ENCODE measurements around the gene MAN1C1. TPM values are rescaled to one million over a fixed set of nuclear protein-coding genes. Genes with fewer than 3 reads are reported as not detected.

MAN1C1 gene
- total RNA-seq, 1 donor from 2014 or later, result 10.9 TPM

DNA sequence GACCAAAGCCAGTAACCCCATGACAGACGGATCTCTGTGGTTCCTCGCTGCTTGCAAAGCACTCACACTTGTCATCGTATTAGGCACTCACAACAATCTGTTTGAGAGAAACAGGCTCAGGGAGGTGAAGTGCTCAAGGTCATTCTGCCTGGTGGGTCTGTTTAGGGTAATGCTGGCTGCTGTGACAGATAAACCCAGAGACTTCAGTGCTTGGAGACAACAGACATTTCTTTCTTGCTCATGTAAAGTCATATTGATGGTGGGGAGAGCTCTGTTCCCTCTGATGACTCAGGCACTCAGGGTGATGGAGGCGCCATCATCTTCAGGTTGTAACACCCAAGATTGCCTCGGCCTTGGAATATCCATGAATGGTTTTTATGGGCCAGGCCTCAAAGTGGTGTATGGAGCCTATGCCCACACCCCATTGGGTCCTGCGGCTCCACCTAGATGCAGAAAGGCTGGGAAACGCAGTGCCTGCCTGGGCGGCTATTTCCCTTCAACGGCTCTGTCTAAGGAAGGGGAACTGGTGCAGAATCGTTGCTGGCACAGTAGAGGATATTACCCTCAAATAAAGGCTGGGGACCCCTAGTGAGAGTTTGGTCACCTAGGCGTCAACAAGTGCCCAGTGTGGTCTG lies 111.8 kb downstream of the MAN1C1 start:
- H3K27ac Mint-ChIP-seq (ENCODE audit: unreplicated experiment), result no peak overlapping the region
- no peaks in the 10 kb centered on the region for H3K36me3 Mint-ChIP-seq (ENCODE audit: low read depth)
- no peak overlapping the region for H3K4me3 Mint-ChIP-seq (ENCODE audit: unreplicated experiment)
- TF ChIP-seq, protein P1, sequence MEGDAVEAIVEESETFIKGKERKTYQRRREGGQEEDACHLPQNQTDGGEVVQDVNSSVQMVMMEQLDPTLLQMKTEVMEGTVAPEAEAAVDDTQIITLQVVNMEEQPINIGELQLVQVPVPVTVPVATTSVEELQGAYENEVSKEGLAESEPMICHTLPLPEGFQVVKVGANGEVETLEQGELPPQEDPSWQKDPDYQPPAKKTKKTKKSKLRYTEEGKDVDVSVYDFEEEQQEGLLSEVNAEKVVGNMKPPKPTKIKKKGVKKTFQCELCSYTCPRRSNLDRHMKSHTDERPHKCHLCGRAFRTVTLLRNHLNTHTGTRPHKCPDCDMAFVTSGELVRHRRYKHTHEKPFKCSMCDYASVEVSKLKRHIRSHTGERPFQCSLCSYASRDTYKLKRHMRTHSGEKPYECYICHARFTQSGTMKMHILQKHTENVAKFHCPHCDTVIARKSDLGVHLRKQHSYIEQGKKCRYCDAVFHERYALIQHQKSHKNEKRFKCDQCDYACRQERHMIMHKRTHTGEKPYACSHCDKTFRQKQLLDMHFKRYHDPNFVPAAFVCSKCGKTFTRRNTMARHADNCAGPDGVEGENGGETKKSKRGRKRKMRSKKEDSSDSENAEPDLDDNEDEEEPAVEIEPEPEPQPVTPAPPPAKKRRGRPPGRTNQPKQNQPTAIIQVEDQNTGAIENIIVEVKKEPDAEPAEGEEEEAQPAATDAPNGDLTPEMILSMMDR (IDR thresholded peaks at IDR 0.05), result no peak
- H3K9me3 Mint-ChIP-seq (ENCODE audit: low read depth), result no peaks in the 10 kb centered on the region
- H3K27me3 Mint-ChIP-seq (ENCODE audit: low read depth), result peaks cover 1% of the 10 kb centered on the region
- peaks cover 21% of the 10 kb centered on the region for H3K4me1 Mint-ChIP-seq (ENCODE audit: low read depth)
- DNase-seq (ENCODE audit: low spot score), result no peak

DNA sequence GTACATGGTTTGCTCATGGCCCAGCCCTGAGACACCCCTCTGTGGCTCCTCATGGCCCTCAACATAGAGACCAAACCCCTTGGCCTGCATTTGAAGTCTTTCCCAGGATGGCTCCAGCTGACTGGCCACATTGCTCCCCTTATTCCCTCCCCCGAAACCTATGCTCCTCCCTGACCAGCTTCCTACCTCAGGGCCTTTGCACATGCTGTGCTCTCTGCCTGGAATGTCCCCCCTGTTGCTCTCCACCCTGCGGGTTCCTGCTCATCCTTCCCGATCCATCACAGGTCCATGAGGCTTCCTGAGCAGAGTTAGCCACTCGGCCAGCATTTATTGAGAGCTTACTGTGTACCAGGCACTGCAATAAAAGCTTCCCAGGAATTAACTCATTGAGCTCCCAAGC lies 112.5 kb downstream of the MAN1C1 start:
- Mint-ChIP-seq H3K36me3 (ENCODE audit: low read depth) (no peaks in the 10 kb centered on the region), H3K9me3 (ENCODE audit: low read depth) (no peaks in the 10 kb centered on the region), H3K27ac (ENCODE audit: unreplicated experiment) (no peak overlapping the region), H3K4me1 (ENCODE audit: low read depth) (peaks cover 21% of the 10 kb centered on the region), H3K27me3 (ENCODE audit: low read depth) (peaks cover 1% of the 10 kb centered on the region), H3K4me3 (ENCODE audit: unreplicated experiment) (no peak overlapping the region)
- TF ChIP-seq, protein P1 (IDR thresholded peaks at IDR 0.05), result no peak
- no peak for DNase-seq (ENCODE audit: low spot score)

DNA sequence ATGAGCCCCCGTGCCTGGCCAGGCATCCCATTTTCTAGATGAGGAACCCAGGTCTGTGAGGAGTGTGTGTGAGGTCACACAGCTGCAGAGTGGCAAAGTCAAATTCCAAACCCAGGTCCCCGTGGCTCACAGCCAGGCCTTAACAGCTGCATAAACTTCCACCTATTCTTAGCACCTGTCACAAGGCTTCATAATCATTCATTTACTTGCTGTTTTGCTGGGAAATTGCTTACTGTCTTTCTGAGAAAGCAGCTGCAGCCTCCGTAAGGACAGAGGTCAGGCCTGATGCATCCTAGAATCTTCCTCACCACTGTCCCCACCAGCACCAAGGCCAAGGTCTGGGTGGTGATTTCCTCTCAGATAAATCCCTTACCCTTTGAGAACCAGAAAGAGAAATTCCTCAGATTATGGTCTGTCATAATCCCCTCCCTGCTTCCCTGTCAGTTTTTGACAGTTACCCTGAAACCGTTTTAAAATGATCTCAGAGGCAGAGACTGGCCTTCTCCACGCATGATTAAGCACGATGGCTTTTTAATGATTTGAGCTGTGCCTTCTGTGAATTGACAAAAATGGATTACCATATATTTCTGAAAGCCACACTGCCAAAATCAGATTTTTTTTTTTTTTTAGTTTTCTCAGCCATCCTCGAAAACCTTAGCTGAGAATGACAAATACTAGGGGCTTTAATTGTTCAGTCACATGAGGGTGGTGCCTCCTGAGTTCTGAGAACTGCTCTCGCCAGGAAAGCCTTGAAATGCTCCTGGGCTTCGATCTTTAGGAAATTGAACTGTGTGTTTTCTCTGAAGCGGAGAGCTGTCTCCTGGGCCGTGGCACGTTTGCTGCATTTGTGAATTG lies 113.4 kb downstream of the MAN1C1 start:
- Mint-ChIP-seq H3K36me3 (ENCODE audit: low read depth) (no peaks in the 10 kb centered on the region), H3K27ac (ENCODE audit: unreplicated experiment) (no peak overlapping the region), H3K27me3 (ENCODE audit: low read depth) (peaks cover 1% of the 10 kb centered on the region)

DNA sequence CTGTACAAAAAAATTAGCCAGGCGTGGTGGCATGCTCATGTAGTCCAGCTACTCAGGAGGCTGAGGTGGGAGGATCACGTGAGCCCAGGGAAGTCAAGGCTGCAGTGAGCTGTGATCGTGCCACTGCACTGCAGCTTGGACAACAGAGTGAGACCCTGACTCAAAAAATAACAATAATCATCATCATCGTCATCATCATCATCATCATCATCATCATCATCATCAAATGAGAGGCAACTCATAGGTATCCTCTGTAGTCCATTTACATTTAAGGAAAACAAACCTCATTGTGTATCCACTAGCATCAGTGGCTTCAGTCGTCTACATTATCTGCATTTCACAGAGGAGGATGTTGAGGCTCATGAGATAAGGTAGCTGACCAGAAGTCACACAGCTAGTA lies 114.6 kb downstream of the MAN1C1 start:
- DNase-seq (ENCODE audit: low spot score), result no peak
- H3K4me1 Mint-ChIP-seq (ENCODE audit: low read depth), result peaks cover 21% of the 10 kb centered on the region
- H3K9me3 Mint-ChIP-seq (ENCODE audit: low read depth), result no peaks in the 10 kb centered on the region
- TF ChIP-seq, protein P1 (IDR thresholded peaks at IDR 0.05), result no peak
- H3K27me3 Mint-ChIP-seq (ENCODE audit: low read depth), result peaks cover 3% of the 10 kb centered on the region
- H3K36me3 Mint-ChIP-seq (ENCODE audit: low read depth), result no peaks in the 10 kb centered on the region
- H3K4me3 Mint-ChIP-seq (ENCODE audit: unreplicated experiment), result no peak overlapping the region
- H3K27ac Mint-ChIP-seq (ENCODE audit: unreplicated experiment), result no peak overlapping the region

More for the DNA sequence above, 113.4 kb downstream of the MAN1C1 start:
- Mint-ChIP-seq H3K4me3 (ENCODE audit: unreplicated experiment) (no peak overlapping the region), H3K9me3 (ENCODE audit: low read depth) (no peaks in the 10 kb centered on the region), H3K4me1 (ENCODE audit: low read depth) (peaks cover 21% of the 10 kb centered on the region)
- TF ChIP-seq, protein P1 (IDR thresholded peaks at IDR 0.05), result no peak
- no peak for DNase-seq (ENCODE audit: low spot score)

DNA sequence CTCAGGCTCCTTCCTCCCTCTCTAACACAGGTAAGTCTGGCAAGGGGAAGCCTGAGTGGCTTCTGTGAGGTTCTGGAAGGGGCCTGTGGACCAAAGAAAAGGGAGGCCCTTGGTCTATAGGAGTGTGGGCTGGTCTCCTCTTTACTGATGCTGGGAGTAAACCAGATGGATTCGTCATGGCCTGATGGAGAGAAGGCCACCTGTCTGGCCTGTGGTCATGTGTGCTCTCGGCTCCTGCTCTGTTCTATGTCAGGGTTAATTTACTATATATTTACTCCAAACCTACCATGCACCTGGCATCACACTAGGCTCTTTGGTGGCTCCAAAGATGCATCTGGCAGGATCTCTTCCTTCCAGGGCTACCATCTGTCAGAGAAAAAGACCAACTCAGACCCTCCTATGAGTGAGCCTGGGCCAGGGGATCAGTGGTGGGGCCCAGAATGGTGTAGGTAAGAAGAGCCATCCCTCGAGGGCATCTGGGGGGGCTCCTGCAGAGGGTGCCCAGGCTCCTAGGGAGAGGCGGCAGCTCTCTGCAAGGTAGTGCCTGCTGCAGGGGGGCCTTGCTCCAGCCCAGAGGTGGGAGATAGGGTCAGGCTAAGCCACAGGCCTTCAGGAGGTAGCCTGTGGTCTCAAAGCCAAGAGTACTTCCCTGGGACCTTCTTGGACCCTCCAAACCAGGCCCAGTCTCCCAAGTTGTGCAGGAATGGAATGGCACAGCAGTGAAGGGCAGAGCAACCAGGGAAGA lies 115.2 kb downstream of the MAN1C1 start:
- H3K9me3 Mint-ChIP-seq (ENCODE audit: low read depth), result no peaks in the 10 kb centered on the region
- no peak for DNase-seq (ENCODE audit: low spot score)
- TF ChIP-seq, protein P1 (IDR thresholded peaks at IDR 0.05), result no peak
- peaks cover 3% of the 10 kb centered on the region for H3K27me3 Mint-ChIP-seq (ENCODE audit: low read depth)
- H3K36me3 Mint-ChIP-seq (ENCODE audit: low read depth), result no peaks in the 10 kb centered on the region
- peaks cover 21% of the 10 kb centered on the region for H3K4me1 Mint-ChIP-seq (ENCODE audit: low read depth)
- H3K4me3 Mint-ChIP-seq (ENCODE audit: unreplicated experiment), result no peak overlapping the region
- H3K27ac Mint-ChIP-seq (ENCODE audit: unreplicated experiment), result no peak overlapping the region
